Activated CD4-positive, alpha-beta T cell treated with anti-CD3 and anti-CD28 coated beads for 1 hour (primary cell): ENCODE data around the gene CFAP73.
A peak's percentile ranks its signal among the peaks of the same experiment; 100 is the strongest.
"Not testable (repeated sequence)": the region's sequence is repeated elsewhere in the genome, so short reads cannot be mapped to it uniquely, and the experiment has no call there.

Experiments
- DNase-seq: peaks from one replicate; pipeline ENCODE4 v3.0.0-alpha.2; 2020

CFAP73 gene

GRCh38 chr12:113196582-113196981, 47.1 kb downstream of the CFAP73 start:
- DNase-seq: no peak

- peak; percentile 38 for DNase-seq
These were observed 47.5 kb downstream of the CFAP73 start for GRCh38 chr12:113196990-113197389.

GRCh38 chr12:113197518-113198077, 48.1 kb downstream of the CFAP73 start:
- DNase-seq: no peak

GRCh38 chr12:113198296-113198695, 48.8 kb downstream of the CFAP73 start:
- DNase-seq: no peak

GRCh38 chr12:113200021-113200797, 50.7 kb downstream of the CFAP73 start:
- no peak for DNase-seq

- DNase-seq: no peak
These were observed 52.0 kb downstream of the CFAP73 start for GRCh38 chr12:113201187-113202177.

- DNase-seq: no peak
These were observed 53.0 kb downstream of the CFAP73 start for GRCh38 chr12:113202300-113203075.

GRCh38 chr12:113203852-113204760, 54.6 kb downstream of the CFAP73 start:
- no peak for DNase-seq

GRCh38 chr12:113204804-113205203, 55.3 kb downstream of the CFAP73 start:
- no peak for DNase-seq

- DNase-seq: not testable (repeated sequence)
These were observed 57.3 kb downstream of the CFAP73 start for GRCh38 chr12:113206802-113207201.

- DNase-seq: no peak
These were observed 58.1 kb downstream of the CFAP73 start for GRCh38 chr12:113207613-113208040.

- DNase-seq: peak; percentile 19
These were observed 58.8 kb downstream of the CFAP73 start for GRCh38 chr12:113208041-113208934.
